ENCODE measurements around the gene DGKA. TPM values are rescaled to one million over a fixed set of nuclear protein-coding genes. Genes with fewer than 3 reads are reported as not detected.

The DGKA gene
- total and polyA plus RNA-seq, 2 of the 13 experiments (the other 11 are each of a cell fraction or from before 2014, with no cell fraction given) = 2.4 to 5.4 TPM

DNA sequence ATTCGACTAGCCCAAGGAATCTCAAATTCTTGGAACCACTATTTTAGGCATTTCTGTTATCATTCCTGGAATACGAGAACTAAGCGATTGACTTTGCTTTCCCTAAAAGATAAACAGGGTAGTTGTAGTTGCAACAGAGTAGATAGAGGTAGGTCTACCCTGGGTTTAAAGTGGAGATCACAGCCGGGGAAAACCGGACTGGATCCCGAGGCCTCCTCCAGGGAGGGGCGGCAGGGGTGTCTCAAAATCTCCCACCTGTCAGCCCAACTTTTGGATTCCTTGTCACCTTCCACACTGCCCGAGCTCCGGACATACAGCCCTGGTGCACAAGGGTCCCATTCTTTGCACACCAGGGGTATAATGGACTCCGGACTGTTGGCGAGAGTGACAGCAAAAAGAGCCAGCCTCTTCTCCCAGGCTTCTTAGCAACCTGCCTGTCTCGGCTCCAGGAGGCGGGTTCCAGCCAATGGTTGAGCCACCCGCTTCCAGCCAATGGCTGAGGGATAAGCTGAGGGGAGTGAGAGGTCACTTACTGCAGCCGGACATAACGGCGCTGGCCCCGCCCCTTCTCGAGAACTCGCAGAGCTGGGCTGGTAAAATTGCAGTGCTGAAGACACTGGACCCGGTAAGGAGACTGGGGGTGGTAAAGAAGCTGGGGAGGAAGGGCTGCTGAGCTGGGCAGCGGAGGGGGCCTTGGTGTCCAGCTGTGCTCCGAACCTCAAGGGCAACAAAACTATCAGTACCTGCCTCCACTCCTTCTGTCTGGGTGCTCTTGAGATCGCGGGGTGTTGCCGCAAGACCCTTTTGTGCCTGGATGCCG, 66.0 kb downstream of the DGKA start, which contains the start of gene SUOX (continued):
- TF ChIP-seq, protein P1, sequence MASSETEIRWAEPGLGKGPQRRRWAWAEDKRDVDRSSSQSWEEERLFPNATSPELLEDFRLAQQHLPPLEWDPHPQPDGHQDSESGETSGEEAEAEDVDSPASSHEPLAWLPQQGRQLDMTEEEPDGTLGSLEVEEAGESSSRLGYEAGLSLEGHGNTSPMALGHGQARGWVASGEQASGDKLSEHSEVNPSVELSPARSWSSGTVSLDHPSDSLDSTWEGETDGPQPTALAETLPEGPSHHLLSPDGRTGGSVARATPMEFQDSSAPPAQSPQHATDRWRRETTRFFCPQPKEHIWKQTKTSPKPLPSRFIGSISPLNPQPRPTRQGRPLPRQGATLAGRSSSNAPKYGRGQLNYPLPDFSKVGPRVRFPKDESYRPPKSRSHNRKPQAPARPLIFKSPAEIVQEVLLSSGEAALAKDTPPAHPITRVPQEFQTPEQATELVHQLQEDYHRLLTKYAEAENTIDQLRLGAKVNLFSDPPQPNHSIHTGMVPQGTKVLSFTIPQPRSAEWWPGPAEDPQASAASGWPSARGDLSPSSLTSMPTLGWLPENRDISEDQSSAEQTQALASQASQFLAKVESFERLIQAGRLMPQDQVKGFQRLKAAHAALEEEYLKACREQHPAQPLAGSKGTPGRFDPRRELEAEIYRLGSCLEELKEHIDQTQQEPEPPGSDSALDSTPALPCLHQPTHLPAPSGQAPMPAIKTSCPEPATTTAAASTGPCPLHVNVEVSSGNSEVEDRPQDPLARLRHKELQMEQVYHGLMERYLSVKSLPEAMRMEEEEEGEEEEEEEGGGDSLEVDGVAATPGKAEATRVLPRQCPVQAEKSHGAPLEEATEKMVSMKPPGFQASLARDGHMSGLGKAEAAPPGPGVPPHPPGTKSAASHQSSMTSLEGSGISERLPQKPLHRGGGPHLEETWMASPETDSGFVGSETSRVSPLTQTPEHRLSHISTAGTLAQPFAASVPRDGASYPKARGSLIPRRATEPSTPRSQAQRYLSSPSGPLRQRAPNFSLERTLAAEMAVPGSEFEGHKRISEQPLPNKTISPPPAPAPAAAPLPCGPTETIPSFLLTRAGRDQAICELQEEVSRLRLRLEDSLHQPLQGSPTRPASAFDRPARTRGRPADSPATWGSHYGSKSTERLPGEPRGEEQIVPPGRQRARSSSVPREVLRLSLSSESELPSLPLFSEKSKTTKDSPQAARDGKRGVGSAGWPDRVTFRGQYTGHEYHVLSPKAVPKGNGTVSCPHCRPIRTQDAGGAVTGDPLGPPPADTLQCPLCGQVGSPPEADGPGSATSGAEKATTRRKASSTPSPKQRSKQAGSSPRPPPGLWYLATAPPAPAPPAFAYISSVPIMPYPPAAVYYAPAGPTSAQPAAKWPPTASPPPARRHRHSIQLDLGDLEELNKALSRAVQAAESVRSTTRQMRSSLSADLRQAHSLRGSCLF (CRISPR knock-in tag; IDR thresholded peaks at IDR 0.05; ENCODE audit: borderline replicate concordance) = no peak
- TF ChIP-seq ZNF382 (CRISPR knock-in tag; IDR thresholded peaks at IDR 0.05; ENCODE audit: borderline replicate concordance) = no peak
- TF ChIP-seq, protein P2, sequence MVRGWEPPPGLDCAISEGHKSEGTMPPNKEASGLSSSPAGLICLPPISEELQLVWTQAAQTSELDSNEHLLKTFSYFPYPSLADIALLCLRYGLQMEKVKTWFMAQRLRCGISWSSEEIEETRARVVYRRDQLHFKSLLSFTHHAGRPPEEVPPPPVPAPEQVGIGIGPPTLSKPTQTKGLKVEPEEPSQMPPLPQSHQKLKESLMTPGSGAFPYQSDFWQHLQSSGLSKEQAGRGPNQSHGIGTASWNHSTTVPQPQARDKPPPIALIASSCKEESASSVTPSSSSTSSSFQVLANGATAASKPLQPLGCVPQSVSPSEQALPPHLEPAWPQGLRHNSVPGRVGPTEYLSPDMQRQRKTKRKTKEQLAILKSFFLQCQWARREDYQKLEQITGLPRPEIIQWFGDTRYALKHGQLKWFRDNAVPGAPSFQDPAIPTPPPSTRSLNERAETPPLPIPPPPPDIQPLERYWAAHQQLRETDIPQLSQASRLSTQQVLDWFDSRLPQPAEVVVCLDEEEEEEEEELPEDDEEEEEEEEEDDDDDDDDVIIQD (CRISPR knock-in tag; IDR thresholded peaks at IDR 0.05; ENCODE audit: low read depth) = peak; percentile 75
- no peak; the same call in none of the 2 replicates for TF ChIP-seq CEBPG (CRISPR knock-in tag; IDR thresholded peaks at IDR 0.05)
- TF ChIP-seq, protein P3, sequence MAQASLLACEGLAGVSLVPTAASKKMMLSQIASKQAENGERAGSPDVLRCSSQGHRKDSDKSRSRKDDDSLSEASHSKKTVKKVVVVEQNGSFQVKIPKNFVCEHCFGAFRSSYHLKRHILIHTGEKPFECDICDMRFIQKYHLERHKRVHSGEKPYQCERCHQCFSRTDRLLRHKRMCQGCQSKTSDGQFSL (CRISPR knock-in tag; IDR thresholded peaks at IDR 0.05) = 0 out of 2 replicates have a peak, but pooled peaks have one; percentile 23
- no peak for TF ChIP-seq HCFC1 (IDR thresholded peaks at IDR 0.05; ENCODE audit: low read depth, low read length)
- peak; percentile 4; the same call in 1 of the 2 replicates for TF ChIP-seq SIN3B (IDR thresholded peaks at IDR 0.05; ENCODE audit: low read length)
- TF ChIP-seq, protein P4, sequence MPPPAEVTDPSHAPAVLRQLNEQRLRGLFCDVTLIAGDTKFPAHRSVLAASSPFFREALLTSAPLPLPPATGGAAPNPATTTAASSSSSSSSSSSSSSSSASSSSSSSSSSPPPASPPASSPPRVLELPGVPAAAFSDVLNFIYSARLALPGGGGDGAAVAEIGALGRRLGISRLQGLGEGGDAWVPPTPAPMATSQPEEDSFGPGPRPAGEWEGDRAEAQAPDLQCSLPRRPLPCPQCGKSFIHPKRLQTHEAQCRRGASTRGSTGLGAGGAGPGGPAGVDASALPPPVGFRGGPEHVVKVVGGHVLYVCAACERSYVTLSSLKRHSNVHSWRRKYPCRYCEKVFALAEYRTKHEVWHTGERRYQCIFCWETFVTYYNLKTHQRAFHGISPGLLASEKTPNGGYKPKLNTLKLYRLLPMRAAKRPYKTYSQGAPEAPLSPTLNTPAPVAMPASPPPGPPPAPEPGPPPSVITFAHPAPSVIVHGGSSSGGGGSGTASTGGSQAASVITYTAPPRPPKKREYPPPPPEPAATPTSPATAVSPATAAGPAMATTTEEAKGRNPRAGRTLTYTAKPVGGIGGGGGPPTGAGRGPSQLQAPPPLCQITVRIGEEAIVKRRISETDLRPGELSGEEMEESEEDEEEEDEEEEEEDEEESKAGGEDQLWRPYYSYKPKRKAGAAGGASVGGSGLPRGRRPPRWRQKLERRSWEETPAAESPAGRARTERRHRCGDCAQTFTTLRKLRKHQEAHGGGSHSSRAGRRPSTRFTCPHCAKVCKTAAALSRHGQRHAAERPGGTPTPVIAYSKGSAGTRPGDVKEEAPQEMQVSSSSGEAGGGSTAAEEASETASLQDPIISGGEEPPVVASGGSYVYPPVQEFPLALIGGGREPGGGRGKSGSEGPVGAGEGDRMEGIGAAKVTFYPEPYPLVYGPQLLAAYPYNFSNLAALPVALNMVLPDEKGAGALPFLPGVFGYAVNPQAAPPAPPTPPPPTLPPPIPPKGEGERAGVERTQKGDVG (CRISPR knock-in tag; IDR thresholded peaks at IDR 0.05; ENCODE audit: borderline replicate concordance) = no peak
- peak; percentile 45; the same call in 1 of the 2 replicates for TF ChIP-seq ZNF556 (CRISPR knock-in tag; IDR thresholded peaks at IDR 0.05; ENCODE audit: borderline replicate concordance)
- TF ChIP-seq, protein P5, sequence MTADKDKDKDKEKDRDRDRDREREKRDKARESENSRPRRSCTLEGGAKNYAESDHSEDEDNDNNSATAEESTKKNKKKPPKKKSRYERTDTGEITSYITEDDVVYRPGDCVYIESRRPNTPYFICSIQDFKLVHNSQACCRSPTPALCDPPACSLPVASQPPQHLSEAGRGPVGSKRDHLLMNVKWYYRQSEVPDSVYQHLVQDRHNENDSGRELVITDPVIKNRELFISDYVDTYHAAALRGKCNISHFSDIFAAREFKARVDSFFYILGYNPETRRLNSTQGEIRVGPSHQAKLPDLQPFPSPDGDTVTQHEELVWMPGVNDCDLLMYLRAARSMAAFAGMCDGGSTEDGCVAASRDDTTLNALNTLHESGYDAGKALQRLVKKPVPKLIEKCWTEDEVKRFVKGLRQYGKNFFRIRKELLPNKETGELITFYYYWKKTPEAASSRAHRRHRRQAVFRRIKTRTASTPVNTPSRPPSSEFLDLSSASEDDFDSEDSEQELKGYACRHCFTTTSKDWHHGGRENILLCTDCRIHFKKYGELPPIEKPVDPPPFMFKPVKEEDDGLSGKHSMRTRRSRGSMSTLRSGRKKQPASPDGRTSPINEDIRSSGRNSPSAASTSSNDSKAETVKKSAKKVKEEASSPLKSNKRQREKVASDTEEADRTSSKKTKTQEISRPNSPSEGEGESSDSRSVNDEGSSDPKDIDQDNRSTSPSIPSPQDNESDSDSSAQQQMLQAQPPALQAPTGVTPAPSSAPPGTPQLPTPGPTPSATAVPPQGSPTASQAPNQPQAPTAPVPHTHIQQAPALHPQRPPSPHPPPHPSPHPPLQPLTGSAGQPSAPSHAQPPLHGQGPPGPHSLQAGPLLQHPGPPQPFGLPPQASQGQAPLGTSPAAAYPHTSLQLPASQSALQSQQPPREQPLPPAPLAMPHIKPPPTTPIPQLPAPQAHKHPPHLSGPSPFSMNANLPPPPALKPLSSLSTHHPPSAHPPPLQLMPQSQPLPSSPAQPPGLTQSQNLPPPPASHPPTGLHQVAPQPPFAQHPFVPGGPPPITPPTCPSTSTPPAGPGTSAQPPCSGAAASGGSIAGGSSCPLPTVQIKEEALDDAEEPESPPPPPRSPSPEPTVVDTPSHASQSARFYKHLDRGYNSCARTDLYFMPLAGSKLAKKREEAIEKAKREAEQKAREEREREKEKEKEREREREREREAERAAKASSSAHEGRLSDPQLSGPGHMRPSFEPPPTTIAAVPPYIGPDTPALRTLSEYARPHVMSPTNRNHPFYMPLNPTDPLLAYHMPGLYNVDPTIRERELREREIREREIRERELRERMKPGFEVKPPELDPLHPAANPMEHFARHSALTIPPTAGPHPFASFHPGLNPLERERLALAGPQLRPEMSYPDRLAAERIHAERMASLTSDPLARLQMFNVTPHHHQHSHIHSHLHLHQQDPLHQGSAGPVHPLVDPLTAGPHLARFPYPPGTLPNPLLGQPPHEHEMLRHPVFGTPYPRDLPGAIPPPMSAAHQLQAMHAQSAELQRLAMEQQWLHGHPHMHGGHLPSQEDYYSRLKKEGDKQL (CRISPR knock-in tag; IDR thresholded peaks at IDR 0.05; ENCODE audit: low read depth) = no peak
- peak; percentile 80 for TF ChIP-seq POLR2AphosphoS5 (IDR thresholded peaks at IDR 0.05; ENCODE audit: low read depth, low read length)
- peak; percentile 81 for TF ChIP-seq HNF4A (CRISPR knock-in tag; IDR thresholded peaks at IDR 0.05)
